Fibroblast of skin of left quadriceps (primary cell): ENCODE results near the gene WFS1.

ENCODE experiments used
- DNase-seq, 2 experiments: peaks; one replicate each; pipeline ENCODE4 v3.0.0-alpha.2; 2013; ENCODE audit warnings: low read depth in 2 of 2

WFS1 gene

GRCh38 chr4:6262176-6262575 lies 7.5 kb upstream of the WFS1 start:
- no peak for DNase-seq

- DNase-seq = no peak
Observed at GRCh38 chr4:6262847-6263487, 6.7 kb upstream of the WFS1 start.

- no peak for DNase-seq
Observed at GRCh38 chr4:6263526-6264224, 6.0 kb upstream of the WFS1 start.

- no peak for DNase-seq
Observed at GRCh38 chr4:6264225-6264540, 5.5 kb upstream of the WFS1 start.

- no peak for DNase-seq
Observed at GRCh38 chr4:6265546-6265945, 4.1 kb upstream of the WFS1 start.

GRCh38 chr4:6267573-6267972 lies 2.1 kb upstream of the WFS1 start:
- no peak for DNase-seq

GRCh38 chr4:6268650-6269615 lies 717 bp upstream of the WFS1 start:
- DNase-seq = no peak

GRCh38 chr4:6270636-6271121 lies 1.0 kb downstream of the WFS1 start:
- no peak for DNase-seq

- DNase-seq = no peak
Observed at GRCh38 chr4:6271206-6271605, 1.6 kb downstream of the WFS1 start.

GRCh38 chr4:6271701-6272465 lies 2.2 kb downstream of the WFS1 start:
- DNase-seq = no peak

- DNase-seq = peak; percentile 30 to 34
Observed at GRCh38 chr4:6272863-6273660, 3.4 kb downstream of the WFS1 start.

GRCh38 chr4:6273661-6273990 lies 4.0 kb downstream of the WFS1 start:
- no peak for DNase-seq

- DNase-seq = no peak
Observed at GRCh38 chr4:6275351-6275750, 5.7 kb downstream of the WFS1 start.

- no peak for DNase-seq
Observed at GRCh38 chr4:6275898-6276806, 6.5 kb downstream of the WFS1 start.

- DNase-seq = no peak
Observed at GRCh38 chr4:6277139-6277802, 7.6 kb downstream of the WFS1 start.

- no peak for DNase-seq
Observed at GRCh38 chr4:6277935-6278800, 8.5 kb downstream of the WFS1 start.

- no peak for DNase-seq
Observed at GRCh38 chr4:6278801-6279197, 9.1 kb downstream of the WFS1 start.

- no peak for DNase-seq
Observed at GRCh38 chr4:6279582-6280289, 10.1 kb downstream of the WFS1 start.
